Measurements from ENCODE around the gene SUPT20H.

Gene SUPT20H

DNA sequence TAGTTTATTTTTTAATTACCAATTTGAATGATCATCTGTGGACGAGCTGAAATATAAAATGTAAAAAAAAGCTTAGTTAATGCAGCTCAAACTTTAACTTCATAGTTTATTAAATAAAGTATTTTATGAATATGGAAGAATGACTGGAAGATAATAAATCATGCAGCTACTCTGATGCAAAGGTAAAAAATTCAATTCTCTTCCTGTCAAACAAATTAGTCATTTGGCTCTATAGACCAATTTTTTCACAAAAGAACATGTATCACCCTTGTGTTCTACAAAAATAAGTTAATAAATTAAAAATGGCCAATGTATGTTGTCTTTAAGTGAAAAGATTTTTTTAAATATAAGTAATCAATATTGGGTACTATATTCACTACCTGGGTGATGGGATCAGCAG is 32.7 kb downstream of the SUPT20H start (continued):
- TF ChIP-seq, protein P1, sequence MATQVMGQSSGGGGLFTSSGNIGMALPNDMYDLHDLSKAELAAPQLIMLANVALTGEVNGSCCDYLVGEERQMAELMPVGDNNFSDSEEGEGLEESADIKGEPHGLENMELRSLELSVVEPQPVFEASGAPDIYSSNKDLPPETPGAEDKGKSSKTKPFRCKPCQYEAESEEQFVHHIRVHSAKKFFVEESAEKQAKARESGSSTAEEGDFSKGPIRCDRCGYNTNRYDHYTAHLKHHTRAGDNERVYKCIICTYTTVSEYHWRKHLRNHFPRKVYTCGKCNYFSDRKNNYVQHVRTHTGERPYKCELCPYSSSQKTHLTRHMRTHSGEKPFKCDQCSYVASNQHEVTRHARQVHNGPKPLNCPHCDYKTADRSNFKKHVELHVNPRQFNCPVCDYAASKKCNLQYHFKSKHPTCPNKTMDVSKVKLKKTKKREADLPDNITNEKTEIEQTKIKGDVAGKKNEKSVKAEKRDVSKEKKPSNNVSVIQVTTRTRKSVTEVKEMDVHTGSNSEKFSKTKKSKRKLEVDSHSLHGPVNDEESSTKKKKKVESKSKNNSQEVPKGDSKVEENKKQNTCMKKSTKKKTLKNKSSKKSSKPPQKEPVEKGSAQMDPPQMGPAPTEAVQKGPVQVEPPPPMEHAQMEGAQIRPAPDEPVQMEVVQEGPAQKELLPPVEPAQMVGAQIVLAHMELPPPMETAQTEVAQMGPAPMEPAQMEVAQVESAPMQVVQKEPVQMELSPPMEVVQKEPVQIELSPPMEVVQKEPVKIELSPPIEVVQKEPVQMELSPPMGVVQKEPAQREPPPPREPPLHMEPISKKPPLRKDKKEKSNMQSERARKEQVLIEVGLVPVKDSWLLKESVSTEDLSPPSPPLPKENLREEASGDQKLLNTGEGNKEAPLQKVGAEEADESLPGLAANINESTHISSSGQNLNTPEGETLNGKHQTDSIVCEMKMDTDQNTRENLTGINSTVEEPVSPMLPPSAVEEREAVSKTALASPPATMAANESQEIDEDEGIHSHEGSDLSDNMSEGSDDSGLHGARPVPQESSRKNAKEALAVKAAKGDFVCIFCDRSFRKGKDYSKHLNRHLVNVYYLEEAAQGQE (tag by site-specific recombination; IDR thresholded peaks at IDR 0.05) = no peak
- TF ChIP-seq PRDM1 (tag by site-specific recombination; IDR thresholded peaks at IDR 0.05) = no peak
- no peak for TF ChIP-seq ZNF202 (tag by site-specific recombination; IDR thresholded peaks at IDR 0.05; ENCODE audit: borderline replicate concordance)
- TF ChIP-seq, protein P2, sequence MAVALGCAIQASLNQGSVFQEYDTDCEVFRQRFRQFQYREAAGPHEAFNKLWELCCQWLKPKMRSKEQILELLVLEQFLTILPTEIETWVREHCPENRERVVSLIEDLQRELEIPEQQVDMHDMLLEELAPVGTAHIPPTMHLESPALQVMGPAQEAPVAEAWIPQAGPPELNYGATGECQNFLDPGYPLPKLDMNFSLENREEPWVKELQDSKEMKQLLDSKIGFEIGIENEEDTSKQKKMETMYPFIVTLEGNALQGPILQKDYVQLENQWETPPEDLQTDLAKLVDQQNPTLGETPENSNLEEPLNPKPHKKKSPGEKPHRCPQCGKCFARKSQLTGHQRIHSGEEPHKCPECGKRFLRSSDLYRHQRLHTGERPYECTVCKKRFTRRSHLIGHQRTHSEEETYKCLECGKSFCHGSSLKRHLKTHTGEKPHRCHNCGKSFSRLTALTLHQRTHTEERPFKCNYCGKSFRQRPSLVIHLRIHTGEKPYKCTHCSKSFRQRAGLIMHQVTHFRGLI (tag by site-specific recombination; IDR thresholded peaks at IDR 0.05) = no peak
- TF ChIP-seq HOXC10 (CRISPR knock-in tag; IDR thresholded peaks at IDR 0.05) = no peak
- no peak for TF ChIP-seq ZNF560 (tag by site-specific recombination; IDR thresholded peaks at IDR 0.05; ENCODE audit: borderline replicate concordance)
- TF ChIP-seq ZNF707 (tag by site-specific recombination; IDR thresholded peaks at IDR 0.05) = no peak
- no peak for TF ChIP-seq SETDB1 (IDR thresholded peaks at IDR 0.05; ENCODE audit: insufficient read length, low read length)
- no peak for TF ChIP-seq ZNF214 (tag by site-specific recombination; IDR thresholded peaks at IDR 0.05; ENCODE audit: borderline replicate concordance)
- TF ChIP-seq RBAK (tag by site-specific recombination; IDR thresholded peaks at IDR 0.05) = no peak

DNA sequence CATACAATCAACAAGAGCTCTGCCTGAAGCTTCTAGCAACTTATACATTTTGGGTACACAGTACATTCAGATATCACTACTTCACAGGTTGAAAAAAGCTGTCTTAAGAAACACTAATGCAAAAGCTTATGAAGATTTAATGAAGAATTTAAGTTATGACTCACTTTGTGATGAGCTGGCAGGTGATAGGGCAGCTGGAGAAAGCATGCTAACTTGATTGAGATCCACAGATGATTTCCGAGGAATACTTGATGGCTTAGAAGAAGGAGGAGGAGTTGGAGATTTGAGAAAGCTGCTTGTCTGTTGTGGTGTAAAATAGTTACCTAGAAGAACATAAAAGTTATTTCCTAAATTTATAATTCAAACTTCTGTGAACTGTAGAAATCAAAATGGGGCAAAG is 35.6 kb downstream of the SUPT20H start:
- H3K36me3 ChIP-seq (ENCODE audit: control insufficient read depth in 2 of 2, insufficient read depth in 1 of 2, low read length in 2 of 2) = peaks cover 56 to 73% of the 10 kb centered on the region in 2 experiments
- ChIA-PET CTCF (interaction anchor here (0.5 kb wide), 1 partner anchor 61 kb away, joined by 3 read pairs; no protein-coding TSS in a partner anchor), POLR2A (no interaction called here)
- no peak overlapping the region for H3K4me3 ChIP-seq (ENCODE audit: low read depth, low read length)
- H3K4me1 ChIP-seq (ENCODE audit: control insufficient read depth, insufficient read depth, low read length) = no peaks in the 10 kb centered on the region
- H3K27ac ChIP-seq (ENCODE audit: extremely low read depth, low read depth, low read length) = no peak overlapping the region
- no peaks in the 10 kb centered on the region for H3K9me3 ChIP-seq (ENCODE audit: control insufficient read depth, insufficient read depth, low read depth, low read length)
- TF ChIP-seq ZSCAN23 (tag by site-specific recombination; IDR thresholded peaks at IDR 0.05) (no peak), ZNF266 (tag by site-specific recombination; IDR thresholded peaks at IDR 0.05; ENCODE audit: low read depth) (no peak), ZNF658 (tag by site-specific recombination; IDR thresholded peaks at IDR 0.05) (no peak), ZNF23 (tag by site-specific recombination; IDR thresholded peaks at IDR 0.05; ENCODE audit: borderline replicate concordance) (no peak)
- TF ChIP-seq, protein P3, sequence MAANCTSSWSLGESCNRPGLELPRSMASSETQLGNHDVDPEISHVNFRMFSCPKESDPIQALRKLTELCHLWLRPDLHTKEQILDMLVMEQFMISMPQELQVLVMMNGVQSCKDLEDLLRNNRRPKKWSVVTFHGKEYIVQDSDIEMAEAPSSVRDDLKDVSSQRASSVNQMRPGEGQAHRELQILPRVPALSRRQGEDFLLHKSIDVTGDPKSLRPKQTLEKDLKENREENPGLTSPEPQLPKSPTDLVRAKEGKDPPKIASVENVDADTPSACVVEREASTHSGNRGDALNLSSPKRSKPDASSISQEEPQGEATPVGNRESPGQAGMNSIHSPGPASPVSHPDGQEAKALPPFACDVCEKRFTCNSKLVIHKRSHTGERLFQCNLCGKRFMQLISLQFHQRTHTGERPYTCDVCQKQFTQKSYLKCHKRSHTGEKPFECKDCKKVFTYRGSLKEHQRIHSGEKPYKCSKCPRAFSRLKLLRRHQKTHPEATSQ (tag by site-specific recombination; IDR thresholded peaks at IDR 0.05) = no peak
- TF ChIP-seq, protein P4, sequence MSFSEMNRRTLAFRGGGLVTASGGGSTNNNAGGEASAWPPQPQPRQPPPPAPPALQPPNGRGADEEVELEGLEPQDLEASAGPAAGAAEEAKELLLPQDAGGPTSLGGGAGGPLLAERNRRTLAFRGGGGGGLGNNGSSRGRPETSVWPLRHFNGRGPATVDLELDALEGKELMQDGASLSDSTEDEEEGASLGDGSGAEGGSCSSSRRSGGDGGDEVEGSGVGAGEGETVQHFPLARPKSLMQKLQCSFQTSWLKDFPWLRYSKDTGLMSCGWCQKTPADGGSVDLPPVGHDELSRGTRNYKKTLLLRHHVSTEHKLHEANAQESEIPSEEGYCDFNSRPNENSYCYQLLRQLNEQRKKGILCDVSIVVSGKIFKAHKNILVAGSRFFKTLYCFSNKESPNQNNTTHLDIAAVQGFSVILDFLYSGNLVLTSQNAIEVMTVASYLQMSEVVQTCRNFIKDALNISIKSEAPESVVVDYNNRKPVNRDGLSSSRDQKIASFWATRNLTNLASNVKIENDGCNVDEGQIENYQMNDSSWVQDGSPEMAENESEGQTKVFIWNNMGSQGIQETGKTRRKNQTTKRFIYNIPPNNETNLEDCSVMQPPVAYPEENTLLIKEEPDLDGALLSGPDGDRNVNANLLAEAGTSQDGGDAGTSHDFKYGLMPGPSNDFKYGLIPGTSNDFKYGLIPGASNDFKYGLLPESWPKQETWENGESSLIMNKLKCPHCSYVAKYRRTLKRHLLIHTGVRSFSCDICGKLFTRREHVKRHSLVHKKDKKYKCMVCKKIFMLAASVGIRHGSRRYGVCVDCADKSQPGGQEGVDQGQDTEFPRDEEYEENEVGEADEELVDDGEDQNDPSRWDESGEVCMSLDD (tag by site-specific recombination; IDR thresholded peaks at IDR 0.05) = no peak
- TF ChIP-seq, protein P5, sequence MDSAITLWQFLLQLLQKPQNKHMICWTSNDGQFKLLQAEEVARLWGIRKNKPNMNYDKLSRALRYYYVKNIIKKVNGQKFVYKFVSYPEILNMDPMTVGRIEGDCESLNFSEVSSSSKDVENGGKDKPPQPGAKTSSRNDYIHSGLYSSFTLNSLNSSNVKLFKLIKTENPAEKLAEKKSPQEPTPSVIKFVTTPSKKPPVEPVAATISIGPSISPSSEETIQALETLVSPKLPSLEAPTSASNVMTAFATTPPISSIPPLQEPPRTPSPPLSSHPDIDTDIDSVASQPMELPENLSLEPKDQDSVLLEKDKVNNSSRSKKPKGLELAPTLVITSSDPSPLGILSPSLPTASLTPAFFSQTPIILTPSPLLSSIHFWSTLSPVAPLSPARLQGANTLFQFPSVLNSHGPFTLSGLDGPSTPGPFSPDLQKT (IDR thresholded peaks at IDR 0.05; ENCODE audit: borderline replicate concordance, low read depth, low read length) = no peak
- TF ChIP-seq, protein P6, sequence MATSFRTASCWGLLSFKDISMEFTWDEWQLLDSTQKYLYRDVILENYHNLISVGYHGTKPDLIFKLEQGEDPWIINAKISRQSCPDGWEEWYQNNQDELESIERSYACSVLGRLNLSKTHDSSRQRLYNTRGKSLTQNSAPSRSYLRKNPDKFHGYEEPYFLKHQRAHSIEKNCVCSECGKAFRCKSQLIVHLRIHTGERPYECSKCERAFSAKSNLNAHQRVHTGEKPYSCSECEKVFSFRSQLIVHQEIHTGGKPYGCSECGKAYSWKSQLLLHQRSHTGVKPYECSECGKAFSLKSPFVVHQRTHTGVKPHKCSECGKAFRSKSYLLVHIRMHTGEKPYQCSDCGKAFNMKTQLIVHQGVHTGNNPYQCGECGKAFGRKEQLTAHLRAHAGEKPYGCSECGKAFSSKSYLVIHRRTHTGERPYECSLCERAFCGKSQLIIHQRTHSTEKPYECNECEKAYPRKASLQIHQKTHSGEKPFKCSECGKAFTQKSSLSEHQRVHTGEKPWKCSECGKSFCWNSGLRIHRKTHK (tag by site-specific recombination; IDR thresholded peaks at IDR 0.05) = no peak

Data from HEK293 (cell line).